Measurements from ENCODE around the gene CPNE4.

CPNE4 gene

DNA sequence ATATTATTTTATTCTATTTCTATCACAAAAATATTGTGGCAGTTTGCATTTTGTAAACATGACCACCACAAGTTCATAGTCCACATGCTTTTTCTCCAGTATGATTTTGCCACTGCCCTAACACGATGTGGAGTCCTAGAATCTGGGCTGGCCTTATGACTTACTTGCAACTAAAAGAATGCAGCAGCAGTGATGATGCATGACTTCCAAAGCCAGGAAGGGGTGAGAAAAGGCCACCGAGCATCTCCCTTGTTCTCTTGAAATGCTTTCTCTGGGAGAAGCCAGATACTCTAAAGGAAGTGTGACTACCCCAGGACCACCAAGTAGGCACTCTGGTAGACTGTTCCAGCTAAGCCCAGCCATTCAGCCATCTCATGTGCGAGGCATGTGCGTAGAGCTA lies 340.4 kb downstream of the CPNE4 start:
- no peak for DNase-seq (ENCODE audit: low spot score)

- DNase-seq (ENCODE audit: low spot score) = no peak
Observed at GRCh38 chr3:131692356-131692755, 342.5 kb downstream of the CPNE4 start.

- DNase-seq (ENCODE audit: low spot score) = no peak
Observed at GRCh38 chr3:131690800-131691199, 344.0 kb downstream of the CPNE4 start.

- DNase-seq (ENCODE audit: low spot score) = no peak
Observed at GRCh38 chr3:131688370-131688769, 346.4 kb downstream of the CPNE4 start.

DNA sequence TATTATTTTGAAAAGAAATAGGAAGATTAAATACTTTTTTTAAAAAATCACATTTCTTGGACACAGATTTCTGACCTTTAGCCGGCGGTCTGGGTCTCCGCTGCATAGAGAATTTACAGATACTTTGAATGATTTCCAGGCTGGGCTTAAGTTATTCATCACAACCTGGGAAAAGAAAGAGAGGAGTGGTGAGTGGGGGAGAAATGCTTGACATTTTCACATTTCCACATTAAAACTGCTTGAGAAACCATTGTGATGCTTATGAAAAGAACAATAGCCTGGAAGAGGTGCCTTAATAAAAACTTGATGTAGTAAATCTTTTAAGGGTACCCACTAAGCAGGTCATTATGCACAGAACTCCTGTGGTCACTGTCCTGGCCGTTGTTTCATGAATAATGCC lies 365.2 kb downstream of the CPNE4 start:
- DNase-seq (ENCODE audit: low spot score) = no peak

- DNase-seq (ENCODE audit: low spot score) = no peak
Observed at GRCh38 chr3:131658771-131659170, 376.0 kb downstream of the CPNE4 start.

DNA sequence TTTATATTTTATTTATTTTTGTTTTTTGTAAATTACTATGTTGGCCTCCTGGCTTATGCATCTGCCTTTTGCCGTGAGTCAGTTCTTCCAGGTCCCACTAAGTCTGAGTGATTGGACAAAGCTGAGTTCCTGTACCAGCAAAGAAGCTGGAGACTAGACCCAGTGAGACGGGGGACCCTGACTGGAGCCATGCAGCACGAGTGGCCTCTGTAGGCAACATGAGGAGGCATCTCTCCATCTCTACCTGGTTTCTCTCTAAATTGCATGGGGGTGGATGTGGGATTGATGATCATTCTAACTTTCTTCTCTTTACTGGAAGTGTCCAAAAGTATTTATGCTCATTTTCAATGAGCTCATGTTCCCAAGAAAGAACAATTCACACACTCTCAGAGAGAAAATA lies 376.7 kb downstream of the CPNE4 start:
- no peak for DNase-seq (ENCODE audit: low spot score)

DNA sequence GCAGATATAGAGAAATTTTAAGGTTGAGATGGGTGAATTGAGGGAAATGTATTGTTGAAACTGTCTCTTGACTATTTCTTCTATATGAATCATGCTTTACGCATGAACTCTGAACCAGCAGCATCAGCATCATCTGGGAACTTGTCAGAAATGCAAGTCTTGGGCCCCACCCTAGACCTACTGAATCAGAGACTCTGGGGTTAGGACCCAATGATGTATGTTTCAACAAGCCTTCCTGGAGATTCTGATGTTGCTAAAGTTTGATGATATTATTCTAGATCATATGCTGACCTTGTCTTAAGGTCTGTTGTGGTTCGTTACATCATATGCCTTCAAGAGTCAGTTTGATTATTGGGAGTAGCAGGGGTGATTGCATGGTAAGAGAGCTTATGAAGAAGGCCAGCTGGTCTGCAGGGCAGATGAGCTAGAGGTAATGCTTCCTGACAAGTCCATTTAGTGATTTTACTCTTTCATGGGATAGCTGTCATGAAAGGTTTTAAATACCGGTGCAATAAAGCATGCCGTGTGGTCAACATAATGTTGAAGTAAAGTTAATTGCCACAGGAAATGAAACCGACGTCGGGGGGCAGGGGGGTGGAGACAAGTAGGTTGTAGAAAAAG lies 379.6 kb downstream of the CPNE4 start:
- no peak for DNase-seq (ENCODE audit: low spot score)

- DNase-seq (ENCODE audit: low spot score) = no peak
Observed at GRCh38 chr3:131645638-131646037, 389.2 kb downstream of the CPNE4 start.

GRCh38 chr3:131636266-131636775 lies 398.5 kb downstream of the CPNE4 start:
- no peak for DNase-seq (ENCODE audit: low spot score)

GRCh38 chr3:131630807-131631206 lies 404.0 kb downstream of the CPNE4 start:
- no peak for DNase-seq (ENCODE audit: low spot score)

DNA sequence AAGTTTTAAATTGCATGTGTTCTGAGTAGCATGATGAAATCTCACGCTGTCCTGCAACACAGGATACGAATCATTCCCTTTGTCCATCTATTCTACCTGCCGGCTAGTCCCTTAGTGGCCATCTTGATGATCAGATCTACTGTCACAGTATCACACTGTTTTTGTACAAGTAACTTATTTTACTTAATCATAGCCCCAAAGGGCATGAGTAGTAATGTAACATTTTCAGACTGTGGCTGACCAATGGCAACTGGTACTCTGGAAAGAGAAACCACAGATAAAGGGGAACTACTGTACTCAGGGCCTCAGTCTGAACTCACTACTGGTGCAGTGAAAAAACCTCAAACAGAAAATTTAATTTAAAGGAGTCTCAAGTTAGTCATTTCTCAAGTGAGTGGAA lies 404.7 kb downstream of the CPNE4 start:
- DNase-seq (ENCODE audit: low spot score) = no peak

DNA sequence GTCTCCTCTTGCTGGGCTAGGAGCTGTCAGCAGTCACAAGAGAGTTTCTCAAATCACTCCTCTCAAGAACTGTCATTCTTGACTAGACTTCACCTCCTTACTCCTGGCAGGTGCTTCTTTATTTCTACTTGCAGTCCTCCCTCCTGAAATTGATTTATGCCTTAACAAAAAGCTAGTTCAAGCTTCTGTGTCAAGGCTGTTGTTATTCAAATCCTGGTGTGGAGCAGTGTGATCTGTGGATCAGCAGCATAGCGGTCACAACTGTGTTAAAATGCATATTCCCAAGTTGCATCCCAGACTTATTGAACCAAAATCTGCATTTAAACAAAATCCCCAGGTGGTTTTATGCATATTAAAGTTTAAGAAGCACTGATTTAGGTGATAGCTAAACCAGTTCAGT lies 411.4 kb downstream of the CPNE4 start:
- no peak for DNase-seq (ENCODE audit: low spot score)

DNA sequence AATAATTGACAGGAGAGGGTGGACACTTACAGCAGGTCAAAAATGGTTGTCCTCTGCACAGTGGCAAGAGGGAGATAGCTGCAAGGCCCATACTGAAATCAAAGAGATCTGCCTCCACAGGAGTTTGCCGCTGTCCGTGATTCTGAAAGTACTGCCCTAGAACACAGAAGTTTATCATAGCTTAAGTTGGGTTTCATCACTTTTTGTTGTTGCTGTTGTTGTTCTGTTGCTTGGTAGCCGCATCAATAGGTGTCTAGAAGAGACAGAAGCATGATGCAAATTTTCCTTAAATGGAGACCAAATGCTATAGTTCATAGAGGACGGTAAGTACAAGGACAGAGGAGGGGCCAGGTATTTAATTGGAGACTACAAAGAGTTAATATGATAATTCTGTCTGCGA lies 412.1 kb downstream of the CPNE4 start:
- no peak for DNase-seq (ENCODE audit: low spot score)

GRCh38 chr3:131620977-131621376 lies 413.8 kb downstream of the CPNE4 start:
- DNase-seq (ENCODE audit: low spot score) = no peak

GRCh38 chr3:131619821-131620220 lies 415.0 kb downstream of the CPNE4 start:
- no peak for DNase-seq (ENCODE audit: low spot score)

DNA sequence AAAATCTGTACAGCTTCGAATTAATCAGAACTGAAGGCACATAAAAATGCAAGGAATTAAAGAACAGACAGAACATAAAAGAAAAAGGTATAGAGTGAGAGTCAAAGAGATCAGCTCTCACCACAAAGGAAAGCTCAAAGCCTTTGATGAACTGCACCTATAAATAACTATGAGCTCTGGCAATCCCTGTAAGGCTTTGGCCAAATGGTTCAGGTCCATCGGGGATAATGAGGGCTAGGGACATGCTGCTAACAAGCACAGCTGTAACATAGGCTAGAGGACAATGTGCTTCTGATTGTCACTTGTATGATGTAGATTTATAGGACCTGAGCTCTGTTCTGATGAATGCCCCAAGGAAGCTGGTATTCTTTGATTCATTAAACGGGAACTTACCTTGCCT lies 418.1 kb downstream of the CPNE4 start:
- no peak for DNase-seq (ENCODE audit: low spot score)

GRCh38 chr3:131612745-131613144 lies 422.1 kb downstream of the CPNE4 start:
- no peak for DNase-seq (ENCODE audit: low spot score)

DNA sequence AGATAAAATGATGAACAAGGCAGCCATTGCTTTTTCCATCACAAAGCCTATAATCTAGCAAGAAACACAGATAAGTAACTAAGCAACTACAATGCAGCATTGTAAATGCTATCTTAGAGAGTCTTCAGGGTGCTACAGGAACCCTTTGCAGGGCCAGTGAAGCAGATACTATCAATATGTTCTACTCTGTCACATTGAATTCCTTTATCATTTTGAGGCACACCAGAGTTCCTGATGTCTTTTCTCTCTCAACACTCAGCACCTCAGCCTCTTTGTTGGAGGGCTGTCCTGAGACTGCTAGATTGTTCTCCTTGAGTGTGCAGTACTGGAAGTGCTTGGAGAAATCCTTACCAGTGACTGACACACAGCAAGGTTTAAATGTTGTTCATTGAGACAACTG lies 424.6 kb downstream of the CPNE4 start:
- DNase-seq (ENCODE audit: low spot score) = no peak

GRCh38 chr3:131608741-131609140 lies 426.1 kb downstream of the CPNE4 start:
- no peak for DNase-seq (ENCODE audit: low spot score)

DNA sequence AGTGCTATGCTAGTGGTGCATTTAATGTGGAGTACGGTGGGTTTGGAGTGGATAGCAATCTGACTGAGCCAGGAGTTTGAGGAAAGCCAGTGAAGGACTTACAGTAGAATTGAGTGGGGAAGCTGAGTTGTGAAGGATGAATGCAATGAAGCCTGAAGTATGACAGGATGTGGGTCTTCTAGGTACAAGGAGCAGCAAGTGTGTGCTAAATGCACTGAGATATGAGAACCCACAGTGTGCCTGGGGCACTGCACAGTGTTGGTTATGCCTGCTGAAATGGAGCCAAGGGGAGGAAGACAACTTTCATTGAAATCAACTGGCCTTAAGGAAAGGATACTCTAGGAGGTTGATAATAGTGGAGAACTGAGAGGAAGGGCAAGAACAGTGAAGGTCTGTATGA lies 426.5 kb downstream of the CPNE4 start:
- no peak for DNase-seq (ENCODE audit: low spot score)

- DNase-seq (ENCODE audit: low spot score) = no peak
Observed at GRCh38 chr3:131605916-131606315, 428.9 kb downstream of the CPNE4 start.

DNA sequence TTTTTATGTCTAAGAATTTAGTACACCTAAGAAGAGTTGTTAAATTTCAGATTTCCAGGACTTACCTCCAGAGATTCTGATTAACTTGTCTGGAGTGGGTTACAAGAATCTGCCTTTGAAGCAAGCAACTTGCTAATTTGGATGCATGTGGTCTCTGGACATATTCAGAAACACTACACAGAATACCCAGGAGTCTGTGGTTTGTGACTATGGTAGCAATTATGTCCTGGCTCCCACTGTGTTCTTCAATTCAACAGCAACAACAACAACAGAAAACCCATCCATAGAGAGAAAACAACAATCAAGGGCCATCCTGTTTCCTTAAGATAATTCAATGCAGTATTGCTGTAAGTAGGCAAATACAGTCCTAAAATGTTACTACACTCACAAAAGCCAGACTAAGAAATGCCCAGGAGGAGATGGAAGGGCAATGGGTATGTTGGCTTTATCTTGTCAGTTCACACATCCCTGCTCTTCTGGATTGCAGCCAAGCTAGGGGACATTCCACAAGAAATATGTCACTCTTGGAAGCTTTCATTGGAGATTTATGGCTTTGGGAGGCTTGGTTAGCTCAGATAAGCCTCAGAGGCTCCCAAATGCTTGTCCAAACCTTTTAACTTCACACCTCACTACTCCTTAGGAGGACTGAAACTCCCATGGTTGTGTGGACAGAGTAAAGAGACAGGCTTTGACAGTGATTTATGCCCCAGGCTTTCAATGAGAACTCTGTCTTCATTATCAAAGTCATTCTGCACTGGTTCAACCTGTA lies 432.6 kb downstream of the CPNE4 start:
- no peak for DNase-seq (ENCODE audit: low spot score)

DNA sequence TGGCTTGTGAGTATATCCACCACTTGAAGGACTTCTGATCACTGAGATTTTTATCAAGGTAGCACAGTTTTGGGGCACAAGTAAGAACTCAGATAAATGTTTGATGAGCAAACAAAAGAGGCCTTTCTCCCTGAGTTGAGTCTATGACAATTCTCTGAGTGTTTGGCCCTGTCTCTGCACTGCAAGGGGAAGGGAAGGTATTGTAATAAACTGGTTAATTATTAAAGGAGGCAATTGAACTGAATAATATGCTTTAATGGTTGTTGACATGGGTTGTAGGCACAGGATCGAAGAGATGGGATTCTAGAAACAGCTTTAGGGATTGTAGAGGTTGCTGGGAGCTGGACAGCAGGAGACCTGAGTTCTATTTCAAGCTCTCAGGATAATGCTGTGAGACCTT lies 437.0 kb downstream of the CPNE4 start:
- DNase-seq (ENCODE audit: low spot score) = no peak
